Measurements from ENCODE around the gene MICAL3.

- TF ChIP-seq CTCF (IDR thresholded peaks at IDR 0.05) (no peak), POLR2A (IDR thresholded peaks at IDR 0.05) (no peak)
Observed at GRCh38 chr22:17774926-17775685, 249.3 kb downstream of the MICAL3 start.
